SH-SY5Y (cell line): ENCODE data around the gene ABCC9.

Source experiments
- GATA2 ChIP-seq: IDR thresholded peaks from 2 replicates; pipeline ENCODE4 v1.6.1; 2011; ENCODE audit warnings: mild to moderate bottlenecking, low read depth, low read length
- GATA3 ChIP-seq: IDR thresholded peaks from 2 replicates; pipeline ENCODE4 v1.6.1; 2011; ENCODE audit warnings: low read depth, mild to moderate bottlenecking, low read length, moderate library complexity

GRCh38 chr12:21771311-21771710 lies 169.9 kb downstream of the ABCC9 start:
- TF ChIP-seq GATA3 (no peak), GATA2 (no peak)
